AG04449 (cell line): Measurements from ENCODE around the gene GAP43.
"Not testable (repeated sequence)": the region's sequence is repeated elsewhere in the genome, so short reads cannot be mapped to it uniquely, and the experiment has no call there.

Experiments
- CTCF ChIA-PET: fragments of 350-600 bp; formaldehyde crosslinking; extraction: SDS; loops from one replicate; lab custom pipeline; 2021; ENCODE audit warnings: antibody characterized with exemption; lab: Yijun Ruan, JAX
- POLR2A ChIA-PET: fragments of 400-600, 350-600 bp; formaldehyde crosslinking; extraction: SDS; loops from one replicate; lab custom pipeline; 2020; ENCODE audit warnings: antibody characterized with exemption, inconsistent platforms; lab: Yijun Ruan, JAX
- DNase-seq: peaks from one replicate; pipeline ENCODE4 v3.0.0-alpha.2; 2010; ENCODE audit warnings: low read depth, low spot score
- H3K4me3 ChIP-seq: 2 replicates; pipeline ENCODE4 v1.5.1; 2011; ENCODE audit warnings: low read depth, mild to moderate bottlenecking, control low read depth, low read length
- TF ChIP-seq, protein P1 (sequence below): IDR thresholded peaks from one replicate; pipeline ENCODE4 v1.5.1; 2011; ENCODE audit warnings: mild to moderate bottlenecking, moderate library complexity, low read length, control low read depth, inconsistent platforms; ENCODE audit not compliant: insufficient read depth; ENCODE audit errors: missing control alignments

GAP43 gene

DNA sequence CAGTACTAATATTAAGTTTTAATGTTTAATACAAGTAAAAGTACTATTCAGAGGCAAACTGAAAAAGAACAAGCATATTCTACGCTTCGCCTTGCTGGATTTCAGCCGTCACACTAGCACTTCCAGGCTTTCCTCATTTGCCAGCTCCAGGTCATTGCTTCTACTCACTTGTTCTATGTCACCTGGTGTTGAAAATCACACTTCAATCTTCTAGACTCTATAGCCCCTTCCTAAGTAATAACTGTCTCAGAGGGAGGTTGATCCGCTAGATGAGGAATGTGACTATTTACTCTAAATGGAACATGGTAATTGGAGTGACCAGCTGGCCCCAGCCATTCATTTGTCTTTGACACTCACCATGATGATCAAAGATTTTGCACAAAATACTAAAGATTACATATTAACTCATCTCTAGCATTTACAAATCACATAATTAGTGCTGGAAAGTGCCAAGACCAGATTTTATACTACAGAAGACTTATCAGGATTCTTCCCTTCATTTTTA is 92.0 kb downstream of the GAP43 start:
- ChIA-PET CTCF (interaction anchor here (1.2 to 5.1 kb wide), 3 partner anchors 22 to 498 kb away, joined by 3 to 29 read pairs (median 4); no protein-coding TSS in a partner anchor), POLR2A (no interaction called here)
- DNase-seq: no peak
- TF ChIP-seq, protein P1, sequence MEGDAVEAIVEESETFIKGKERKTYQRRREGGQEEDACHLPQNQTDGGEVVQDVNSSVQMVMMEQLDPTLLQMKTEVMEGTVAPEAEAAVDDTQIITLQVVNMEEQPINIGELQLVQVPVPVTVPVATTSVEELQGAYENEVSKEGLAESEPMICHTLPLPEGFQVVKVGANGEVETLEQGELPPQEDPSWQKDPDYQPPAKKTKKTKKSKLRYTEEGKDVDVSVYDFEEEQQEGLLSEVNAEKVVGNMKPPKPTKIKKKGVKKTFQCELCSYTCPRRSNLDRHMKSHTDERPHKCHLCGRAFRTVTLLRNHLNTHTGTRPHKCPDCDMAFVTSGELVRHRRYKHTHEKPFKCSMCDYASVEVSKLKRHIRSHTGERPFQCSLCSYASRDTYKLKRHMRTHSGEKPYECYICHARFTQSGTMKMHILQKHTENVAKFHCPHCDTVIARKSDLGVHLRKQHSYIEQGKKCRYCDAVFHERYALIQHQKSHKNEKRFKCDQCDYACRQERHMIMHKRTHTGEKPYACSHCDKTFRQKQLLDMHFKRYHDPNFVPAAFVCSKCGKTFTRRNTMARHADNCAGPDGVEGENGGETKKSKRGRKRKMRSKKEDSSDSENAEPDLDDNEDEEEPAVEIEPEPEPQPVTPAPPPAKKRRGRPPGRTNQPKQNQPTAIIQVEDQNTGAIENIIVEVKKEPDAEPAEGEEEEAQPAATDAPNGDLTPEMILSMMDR: no peak
- H3K4me3 ChIP-seq: no peak overlapping the region

DNA sequence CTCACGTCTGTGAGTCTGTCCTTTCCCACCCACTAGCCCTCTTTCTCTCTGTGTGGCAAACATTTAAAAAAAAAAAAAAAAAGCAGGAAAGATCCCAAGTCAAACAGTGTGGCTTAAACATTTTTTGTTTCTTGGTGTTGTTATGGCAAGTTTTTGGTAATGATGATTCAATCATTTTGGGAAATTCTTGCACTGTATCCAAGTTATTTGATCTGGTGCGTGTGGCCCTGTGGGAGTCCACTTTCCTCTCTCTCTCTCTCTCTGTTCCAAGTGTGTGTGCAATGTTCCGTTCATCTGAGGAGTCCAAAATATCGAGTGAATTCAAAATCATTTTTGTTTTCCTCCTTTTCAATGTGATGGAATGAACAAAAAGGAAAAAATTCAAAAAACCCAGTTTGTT is 97.7 kb downstream of the GAP43 start:
- no peak for DNase-seq
- H3K4me3 ChIP-seq: no peak overlapping the region
- POLR2A ChIA-PET: interaction anchor here (0.7 kb wide), 1 partner anchor 228 kb away, joined by 3 read pairs; no protein-coding TSS in a partner anchor
- CTCF ChIA-PET: interaction anchor here (0.8 kb wide), 1 partner anchor 44 kb away, joined by 3 read pairs; no protein-coding TSS in a partner anchor
- TF ChIP-seq, protein P1: no peak

DNA sequence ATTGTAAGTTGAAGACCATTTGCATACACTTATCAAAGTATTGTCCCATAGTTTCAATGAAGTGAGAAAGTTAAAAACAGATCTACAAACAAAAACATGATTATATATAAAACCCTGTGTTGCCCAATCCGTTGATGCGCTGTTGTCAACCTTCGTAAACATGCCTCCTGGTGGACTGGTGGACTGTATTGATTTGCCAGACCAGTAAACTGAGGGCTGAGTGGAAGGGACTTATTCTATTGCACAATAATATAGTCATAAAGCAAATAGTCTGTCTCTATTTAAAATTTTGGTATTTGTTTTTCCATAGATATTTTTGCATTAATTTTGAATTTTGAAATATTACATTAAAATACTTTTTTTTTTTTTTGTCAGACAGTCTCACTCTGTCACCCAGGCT is 102.5 kb downstream of the GAP43 start:
- POLR2A ChIA-PET: no interaction called here
- TF ChIP-seq, protein P1: no peak
- DNase-seq: no peak
- CTCF ChIA-PET: interaction anchor here (1.8 kb wide), 1 partner anchor 58 kb away, joined by 5 read pairs; no protein-coding TSS in a partner anchor
- no peak overlapping the region for H3K4me3 ChIP-seq

DNA sequence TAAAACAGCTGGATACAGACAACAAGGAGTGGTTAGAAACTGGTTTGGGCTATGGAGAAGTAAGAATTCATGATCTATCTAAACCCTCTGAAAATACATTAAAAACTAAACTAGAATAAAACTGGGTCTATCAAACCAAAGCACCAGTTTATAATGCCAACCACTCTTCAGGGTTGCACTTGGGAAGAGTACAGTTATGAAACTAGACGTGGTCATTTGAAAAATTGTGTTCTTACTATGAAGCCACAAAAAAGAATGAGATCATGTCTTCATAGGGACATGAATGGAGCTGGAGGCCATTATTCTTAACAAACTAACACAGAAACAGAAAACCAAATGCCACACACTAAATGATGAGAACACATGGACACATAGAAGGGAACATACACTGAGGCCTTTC is 103.8 kb downstream of the GAP43 start:
- no peak for DNase-seq

DNA sequence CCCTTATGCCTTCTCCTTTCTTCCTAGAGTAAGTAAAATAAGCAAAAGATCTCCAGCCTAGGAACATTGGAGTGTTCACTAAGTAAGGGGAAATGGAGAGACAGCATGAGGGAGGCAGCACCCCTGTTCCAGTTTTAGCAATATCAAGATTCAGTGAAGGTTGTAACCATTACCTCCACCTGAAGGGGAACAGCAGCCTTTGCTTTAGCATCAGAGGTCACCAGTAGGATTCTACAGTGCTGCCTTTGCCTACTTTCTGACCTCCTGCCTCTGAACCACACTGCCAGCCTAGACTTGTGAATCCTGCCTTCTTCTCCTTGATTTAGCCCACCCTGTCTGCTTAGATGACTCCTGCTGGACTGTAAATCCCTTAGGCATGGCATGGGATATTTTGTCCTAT is 104.7 kb downstream of the GAP43 start:
- POLR2A ChIA-PET: no interaction called here
- H3K4me3 ChIP-seq: no peak overlapping the region
- DNase-seq: no peak
- CTCF ChIA-PET: no interaction called here
- TF ChIP-seq, protein P1: no peak

More for the DNA sequence above, 103.8 kb downstream of the GAP43 start:
- ChIA-PET CTCF (interaction anchor here (1.8 kb wide), 1 partner anchor 57 kb away, joined by 5 read pairs; no protein-coding TSS in a partner anchor), POLR2A (no interaction called here)
- TF ChIP-seq, protein P1: no peak
- H3K4me3 ChIP-seq: no peak overlapping the region

DNA sequence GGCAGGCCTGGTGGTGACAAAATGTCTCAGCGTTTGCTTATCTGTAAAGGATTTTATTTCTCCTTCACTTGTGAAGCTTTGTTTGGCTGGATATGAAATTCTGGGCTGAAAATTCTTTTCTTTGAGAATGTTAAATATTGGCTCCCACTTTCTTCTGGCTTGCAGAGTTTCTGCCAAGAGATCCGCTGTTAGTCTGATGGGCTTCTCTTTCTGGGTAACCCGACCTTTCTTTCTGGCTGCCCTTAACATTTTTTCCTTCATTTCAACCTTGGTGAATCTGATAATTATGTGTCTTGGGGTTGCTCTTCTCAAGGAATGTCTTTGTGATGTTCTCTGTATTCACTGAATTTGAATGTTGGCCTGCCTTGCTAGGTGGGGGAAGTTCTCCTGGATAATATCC is 113.0 kb downstream of the GAP43 start:
- H3K4me3 ChIP-seq, POLR2A ChIA-PET, DNase-seq: not testable (repeated sequence)
- CTCF ChIA-PET: interaction anchor here (1.4 kb wide), 1 partner anchor 48 kb away, joined by 5 read pairs; no protein-coding TSS in a partner anchor

DNA sequence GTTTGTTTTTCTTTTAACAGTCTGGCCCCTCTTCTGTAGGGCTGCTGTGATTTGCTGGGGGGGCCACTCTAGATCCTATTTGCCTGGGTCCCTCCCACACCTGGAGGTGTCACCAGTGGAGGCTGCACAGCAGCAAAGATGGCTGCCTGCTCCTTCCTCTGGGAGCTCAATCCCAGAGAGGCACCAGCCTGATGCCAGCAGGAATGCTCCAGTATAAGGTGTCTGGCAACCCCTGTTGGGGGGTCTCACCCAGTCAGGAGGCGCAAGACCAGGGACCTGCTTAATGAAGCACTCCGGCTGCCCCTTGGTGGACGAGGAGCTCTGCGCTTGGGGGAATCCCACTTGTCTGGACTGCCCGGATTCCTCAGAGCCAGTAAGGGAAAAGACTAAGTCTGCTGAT is 118.3 kb downstream of the GAP43 start:
- DNase-seq: no peak
- TF ChIP-seq, protein P1: no peak
- H3K4me3 ChIP-seq: no peak overlapping the region
- ChIA-PET POLR2A (no interaction called here), CTCF (interaction anchor here (0.9 kb wide), 1 partner anchor 28 kb away, joined by 3 read pairs; no protein-coding TSS in a partner anchor)

DNA sequence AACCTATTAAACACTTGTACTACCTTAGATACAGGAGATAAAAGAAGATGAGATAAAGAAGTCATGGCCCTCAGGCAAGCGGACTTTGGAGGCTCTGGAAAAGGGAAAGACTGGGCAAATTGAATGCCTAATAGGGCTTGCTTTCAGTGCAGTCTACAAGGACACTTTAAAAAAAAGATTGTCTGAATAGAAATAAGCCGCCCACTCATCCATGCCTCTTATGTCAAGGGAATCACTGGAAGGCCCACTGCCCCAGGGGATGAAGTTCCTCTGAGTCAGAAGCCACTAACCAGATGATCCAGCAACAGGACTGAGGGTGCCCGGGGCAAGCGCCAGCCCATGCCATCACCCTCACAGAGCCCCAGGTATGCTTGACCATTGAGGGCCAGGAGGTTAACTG is 121.2 kb downstream of the GAP43 start:
- H3K4me3 ChIP-seq, CTCF ChIA-PET, POLR2A ChIA-PET, DNase-seq: not testable (repeated sequence)

DNA sequence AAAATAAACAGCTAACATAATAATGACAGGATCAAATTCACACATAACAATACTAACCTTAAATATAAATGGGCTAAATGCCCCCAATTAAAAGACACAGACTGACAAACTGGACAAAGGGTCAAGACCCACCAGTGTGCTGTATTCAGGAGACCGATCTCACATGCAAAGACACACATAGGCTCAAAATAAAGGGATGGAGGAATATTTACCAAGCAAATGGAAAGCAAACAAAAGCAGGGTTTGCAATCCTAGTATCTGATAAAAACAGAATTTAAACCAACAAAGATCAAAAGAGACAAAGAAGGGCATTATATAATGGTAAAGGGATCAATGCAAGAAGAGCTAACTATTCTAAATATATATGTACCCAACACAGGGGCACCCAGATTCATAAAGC is 129.7 kb downstream of the GAP43 start:
- CTCF ChIA-PET, DNase-seq, H3K4me3 ChIP-seq, POLR2A ChIA-PET: not testable (repeated sequence)
